GM12878 (cell line): ENCODE results near the gene KLRD1. TPM values are rescaled to one million over a fixed set of nuclear protein-coding genes. Genes with fewer than 3 reads are reported as not detected.

ENCODE experiments used
- polyA plus RNA-seq, 11 experiments: library from polyadenylated mRNA; depleted of rRNA in 4 of 11; unstranded in 6 of 11; stranded (reverse) in 5 of 11; fragments of >200 nt; fragmentation: Nextera tagmentation in 4 of 11; fragmentation: Illumina TruSeq in 1 of 11; extraction: Ambion mirVana in 4 of 11; extraction: Trizol in 1 of 11; gene quantifications; 1 replicate in 1 of 11; 2 replicates in 10 of 11; pipeline versions ENCODE4 v1.2.1 to v1.2.3, GENCODE V29; 2011 to 2016; ENCODE audit warnings: inconsistent platforms in 2 of 11, missing spikeins in 2 of 11, low read depth in 1 of 11
- total RNA-seq, 4 experiments: library from RNA; depleted of rRNA in 3 of 4; stranded (reverse); fragments of >200 nt in 3 of 4; fragmentation: Illumina TruSeq in 1 of 4; extraction: Trizol in 1 of 4; gene quantifications; 2 replicates each; pipeline versions ENCODE4 v1.2.1 to v1.2.3, GENCODE V29; 2013 to 2021

The KLRD1 gene
- total and polyA plus RNA-seq, 10 of the 15 experiments (the other 5 are each of a cell fraction or from before 2014, with no cell fraction given), result under 0.01 to 0.50 (median 0.13) TPM; not detected in 4

Other genes with a start within 250 kb of the KLRD1 start
Only the 7 nearest of the 11 such genes appear.
- not detected in 2 replicates for gene OLR1, start 135.7 kb upstream of the KLRD1 start, total RNA-seq (2014; rRNA removed)
- gene OLR1, start 135.7 kb upstream of the KLRD1 start, total RNA-seq (2014; rRNA removed; fragmentation: Illumina TruSeq; extraction: Trizol), result not detected in 2 replicates
- gene OLR1, start 135.7 kb upstream of the KLRD1 start, total RNA-seq (2021), result 0.08 TPM in 1 of 2 replicates, not detected in the other
- not detected in 2 replicates for gene OLR1, start 135.7 kb upstream of the KLRD1 start, polyA plus RNA-seq (2011; rRNA removed)
- gene OLR1, start 135.7 kb upstream of the KLRD1 start, polyA plus RNA-seq (2014; fragmentation: Illumina TruSeq; extraction: Trizol), result not detected in 2 replicates
- gene OLR1, start 135.7 kb upstream of the KLRD1 start, polyA plus RNA-seq (2014; fragmentation: Nextera tagmentation; extraction: Ambion mirVana), result not detected
- not detected in 2 replicates for gene OLR1, start 135.7 kb upstream of the KLRD1 start, polyA plus RNA-seq (2014; rRNA removed)
- not detected for gene OLR1, start 135.7 kb upstream of the KLRD1 start, polyA plus RNA-seq (2016; fragmentation: Nextera tagmentation; extraction: Ambion mirVana)
- gene TMEM52B, start 128.8 kb upstream of the KLRD1 start, total RNA-seq (2014; rRNA removed), result not detected in 2 replicates
- not detected in 2 replicates for gene TMEM52B, start 128.8 kb upstream of the KLRD1 start, total RNA-seq (2014; rRNA removed; fragmentation: Illumina TruSeq; extraction: Trizol)
- gene TMEM52B, start 128.8 kb upstream of the KLRD1 start, total RNA-seq (2021), result not detected in 2 replicates
- gene TMEM52B, start 128.8 kb upstream of the KLRD1 start, polyA plus RNA-seq (2011; rRNA removed), result not detected in 2 replicates
- gene TMEM52B, start 128.8 kb upstream of the KLRD1 start, polyA plus RNA-seq (2014; fragmentation: Illumina TruSeq; extraction: Trizol), result not detected in 2 replicates
- not detected for gene TMEM52B, start 128.8 kb upstream of the KLRD1 start, polyA plus RNA-seq (2014; fragmentation: Nextera tagmentation; extraction: Ambion mirVana)
- gene TMEM52B, start 128.8 kb upstream of the KLRD1 start, polyA plus RNA-seq (2014; rRNA removed), result 0.05 TPM in 1 of 2 replicates, not detected in the other
- not detected for gene TMEM52B, start 128.8 kb upstream of the KLRD1 start, polyA plus RNA-seq (2016; fragmentation: Nextera tagmentation; extraction: Ambion mirVana)
- gene GABARAPL1, start 95.0 kb upstream of the KLRD1 start, total RNA-seq (2014; rRNA removed), result 2.1 and 3.2 TPM in 2 replicates
- gene GABARAPL1, start 95.0 kb upstream of the KLRD1 start, total RNA-seq (2014; rRNA removed; fragmentation: Illumina TruSeq; extraction: Trizol), result 2.0 and 2.4 TPM in 2 replicates
- 2.7 and 3.6 TPM in 2 replicates for gene GABARAPL1, start 95.0 kb upstream of the KLRD1 start, total RNA-seq (2021)
- 0.71 and 0.99 TPM in 2 replicates for gene GABARAPL1, start 95.0 kb upstream of the KLRD1 start, polyA plus RNA-seq (2011; rRNA removed)
- gene GABARAPL1, start 95.0 kb upstream of the KLRD1 start, polyA plus RNA-seq (2014; fragmentation: Illumina TruSeq; extraction: Trizol), result 3.1 and 11.1 TPM in 2 replicates
- gene GABARAPL1, start 95.0 kb upstream of the KLRD1 start, polyA plus RNA-seq (2014; fragmentation: Nextera tagmentation; extraction: Ambion mirVana), result under 1 TPM; 0.55 to 0.71 TPM
- 3.7 and 4.8 TPM in 2 replicates for gene GABARAPL1, start 95.0 kb upstream of the KLRD1 start, polyA plus RNA-seq (2014; rRNA removed)
- under 1 TPM; 0.42 to 0.75 TPM for gene GABARAPL1, start 95.0 kb upstream of the KLRD1 start, polyA plus RNA-seq (2016; fragmentation: Nextera tagmentation; extraction: Ambion mirVana)
- 0.96 and 1.6 TPM in 2 replicates for gene KLRK1, start 82.2 kb downstream of the KLRD1 start, total RNA-seq (2014; rRNA removed)
- 1.0 and 2.4 TPM in 2 replicates for gene KLRK1, start 82.2 kb downstream of the KLRD1 start, total RNA-seq (2014; rRNA removed; fragmentation: Illumina TruSeq; extraction: Trizol)
- 0.64 and 1.2 TPM in 2 replicates for gene KLRK1, start 82.2 kb downstream of the KLRD1 start, total RNA-seq (2021)
- gene KLRK1, start 82.2 kb downstream of the KLRD1 start, polyA plus RNA-seq (2011; rRNA removed), result 0.24 and 0.31 TPM in 2 replicates
- gene KLRK1, start 82.2 kb downstream of the KLRD1 start, polyA plus RNA-seq (2014; fragmentation: Illumina TruSeq; extraction: Trizol), result 1.9 and 2.8 TPM in 2 replicates
- gene KLRK1, start 82.2 kb downstream of the KLRD1 start, polyA plus RNA-seq (2014; fragmentation: Nextera tagmentation; extraction: Ambion mirVana), result 1 to 10 TPM in 1 of 2 experiments, under 1 TPM in 1; 0.88 to 1.5 TPM
- 0.61 and 2.0 TPM in 2 replicates for gene KLRK1, start 82.2 kb downstream of the KLRD1 start, polyA plus RNA-seq (2014; rRNA removed)
- under 1 TPM; 0.27 to 0.28 TPM for gene KLRK1, start 82.2 kb downstream of the KLRD1 start, polyA plus RNA-seq (2016; fragmentation: Nextera tagmentation; extraction: Ambion mirVana)
- not detected in 2 replicates for gene KLRC4, start 101.9 kb downstream of the KLRD1 start, total RNA-seq (2014; rRNA removed)
- not detected in 2 replicates for gene KLRC4, start 101.9 kb downstream of the KLRD1 start, total RNA-seq (2014; rRNA removed; fragmentation: Illumina TruSeq; extraction: Trizol)
- gene KLRC4, start 101.9 kb downstream of the KLRD1 start, total RNA-seq (2021), result not detected in 2 replicates
- not detected in 2 replicates for gene KLRC4, start 101.9 kb downstream of the KLRD1 start, polyA plus RNA-seq (2011; rRNA removed)
- 0.07 TPM in 1 of 2 replicates, not detected in the other for gene KLRC4, start 101.9 kb downstream of the KLRD1 start, polyA plus RNA-seq (2014; fragmentation: Illumina TruSeq; extraction: Trizol)
- under 1 TPM in 1 of 2 experiments, not detected in 1; 0.34 TPM for gene KLRC4, start 101.9 kb downstream of the KLRD1 start, polyA plus RNA-seq (2014; fragmentation: Nextera tagmentation; extraction: Ambion mirVana)
- gene KLRC4, start 101.9 kb downstream of the KLRD1 start, polyA plus RNA-seq (2014; rRNA removed), result not detected in 2 replicates
- not detected for gene KLRC4, start 101.9 kb downstream of the KLRD1 start, polyA plus RNA-seq (2016; fragmentation: Nextera tagmentation; extraction: Ambion mirVana)
- 0.60 TPM in 1 of 2 replicates, not detected in the other for gene KLRC3, start 112.7 kb downstream of the KLRD1 start, total RNA-seq (2014; rRNA removed)
- gene KLRC3, start 112.7 kb downstream of the KLRD1 start, total RNA-seq (2014; rRNA removed; fragmentation: Illumina TruSeq; extraction: Trizol), result 0.22 TPM in 1 of 2 replicates, not detected in the other
- gene KLRC3, start 112.7 kb downstream of the KLRD1 start, total RNA-seq (2021), result not detected in 2 replicates
- not detected in 2 replicates for gene KLRC3, start 112.7 kb downstream of the KLRD1 start, polyA plus RNA-seq (2011; rRNA removed)
- gene KLRC3, start 112.7 kb downstream of the KLRD1 start, polyA plus RNA-seq (2014; fragmentation: Illumina TruSeq; extraction: Trizol), result 0.09 TPM in 1 of 2 replicates, not detected in the other
- under 1 TPM in 1 of 2 experiments, not detected in 1; 0.09 TPM for gene KLRC3, start 112.7 kb downstream of the KLRD1 start, polyA plus RNA-seq (2014; fragmentation: Nextera tagmentation; extraction: Ambion mirVana)
- gene KLRC3, start 112.7 kb downstream of the KLRD1 start, polyA plus RNA-seq (2014; rRNA removed), result not detected in 2 replicates
- not detected for gene KLRC3, start 112.7 kb downstream of the KLRD1 start, polyA plus RNA-seq (2016; fragmentation: Nextera tagmentation; extraction: Ambion mirVana)
- not detected in 2 replicates for gene KLRC2, start 128.1 kb downstream of the KLRD1 start, total RNA-seq (2014; rRNA removed)
- 0.40 TPM in 1 of 2 replicates, not detected in the other for gene KLRC2, start 128.1 kb downstream of the KLRD1 start, total RNA-seq (2014; rRNA removed; fragmentation: Illumina TruSeq; extraction: Trizol)
- gene KLRC2, start 128.1 kb downstream of the KLRD1 start, total RNA-seq (2021), result 0.43 TPM in 1 of 2 replicates, not detected in the other
- 0.19 TPM in 1 of 2 replicates, not detected in the other for gene KLRC2, start 128.1 kb downstream of the KLRD1 start, polyA plus RNA-seq (2011; rRNA removed)
- gene KLRC2, start 128.1 kb downstream of the KLRD1 start, polyA plus RNA-seq (2014; fragmentation: Illumina TruSeq; extraction: Trizol), result 0.15 and 0.51 TPM in 2 replicates
- under 1 TPM; 0.16 to 0.20 TPM for gene KLRC2, start 128.1 kb downstream of the KLRD1 start, polyA plus RNA-seq (2014; fragmentation: Nextera tagmentation; extraction: Ambion mirVana)
- not detected in 2 replicates for gene KLRC2, start 128.1 kb downstream of the KLRD1 start, polyA plus RNA-seq (2014; rRNA removed)
- under 1 TPM in 1 of 2 experiments, not detected in 1; 0.35 TPM for gene KLRC2, start 128.1 kb downstream of the KLRD1 start, polyA plus RNA-seq (2016; fragmentation: Nextera tagmentation; extraction: Ambion mirVana)